BJ (cell line): Measurements from ENCODE around the gene SMYD3. TPM values are rescaled to one million over a fixed set of nuclear protein-coding genes. Genes with fewer than 3 reads are reported as not detected.

Experiments
- CTCF ChIA-PET: fragments of 350-600 bp; formaldehyde crosslinking; extraction: SDS; loops from one replicate; lab custom pipeline; 2021; ENCODE audit warnings: antibody characterized with exemption, inconsistent platforms; lab: Yijun Ruan, JAX
- POLR2A ChIA-PET: fragments of 300-600 bp; sonication (Branson Sonifier 250); formaldehyde crosslinking; extraction: SDS; loops from one replicate; lab custom pipeline; 2021; ENCODE audit warnings: antibody characterized with exemption; lab: Charles Lee
- DNase-seq: peaks from one replicate; pipeline ENCODE4 v3.0.0-alpha.2; 2011; ENCODE audit warnings: low read depth
- H3K27me3 ChIP-seq: 2 replicates; pipeline ENCODE4 v1.6.0; 2011; ENCODE audit warnings: low read length; ENCODE audit not compliant: control insufficient read depth, insufficient read depth
- H3K36me3 ChIP-seq: 2 replicates; pipeline ENCODE4 v1.5.1; 2011; ENCODE audit warnings: low read length; ENCODE audit not compliant: control insufficient read depth, insufficient read depth
- H3K4me3 ChIP-seq: 2 replicates; pipeline ENCODE4 v1.5.1; 2011; ENCODE audit warnings: low read depth, mild to moderate bottlenecking, control low read depth, low read length
- CTCF ChIP-seq: IDR thresholded peaks from 2 replicates; pipeline ENCODE4 v1.5.1; 2011; ENCODE audit warnings: low read depth, mild to moderate bottlenecking, control low read depth, inconsistent platforms, low read length, moderate library complexity; ENCODE audit not compliant: insufficient read depth
- polyA plus RNA-seq: library from polyadenylated mRNA; depleted of rRNA; stranded (reverse); fragments of >200 nt; gene quantifications from 2 replicates; pipeline ENCODE4 v1.2.3, GENCODE V29; 2011

SMYD3 gene
- polyA plus RNA-seq, 1 experiment = 26.1 TPM

GRCh38 chr1:245939756-245940345 lies 567.2 kb downstream of the SMYD3 start:
- H3K27me3 ChIP-seq = no peaks in the 10 kb centered on the region
- TF ChIP-seq CTCF = no peak
- ChIA-PET POLR2A (no interaction called here), CTCF (no interaction called here)
- H3K4me3 ChIP-seq = no peak overlapping the region
- DNase-seq = no peak
- no peaks in the 10 kb centered on the region for H3K36me3 ChIP-seq

- Histone ChIP-seq H3K36me3 (no peaks in the 10 kb centered on the region), H3K27me3 (no peaks in the 10 kb centered on the region), H3K4me3 (no peak overlapping the region)
- CTCF ChIA-PET = no interaction called here
- no peak for DNase-seq
- no peak for TF ChIP-seq CTCF
- POLR2A ChIA-PET = no interaction called here
Observed at GRCh38 chr1:245938046-245938435, 569.0 kb downstream of the SMYD3 start.

- ChIA-PET CTCF (no interaction called here), POLR2A (no interaction called here)
- DNase-seq = no peak
Observed at GRCh38 chr1:245937316-245938045, 569.6 kb downstream of the SMYD3 start.

GRCh38 chr1:245934409-245934808 lies 572.7 kb downstream of the SMYD3 start:
- CTCF ChIA-PET = no interaction called here
- no peak for DNase-seq
- Histone ChIP-seq H3K36me3 (no peaks in the 10 kb centered on the region), H3K27me3 (no peaks in the 10 kb centered on the region), H3K4me3 (no peak overlapping the region)
- POLR2A ChIA-PET = no interaction called here
- no peak for TF ChIP-seq CTCF

More at GRCh38 chr1:245937316-245938045, 569.6 kb downstream of the SMYD3 start:
- no peak for TF ChIP-seq CTCF
- Histone ChIP-seq H3K27me3 (no peaks in the 10 kb centered on the region), H3K4me3 (no peak overlapping the region), H3K36me3 (no peaks in the 10 kb centered on the region)

GRCh38 chr1:245933431-245934045 lies 573.5 kb downstream of the SMYD3 start:
- no peak for DNase-seq
- POLR2A ChIA-PET = no interaction called here
- CTCF ChIA-PET = no interaction called here
- Histone ChIP-seq H3K27me3 (no peaks in the 10 kb centered on the region), H3K36me3 (no peaks in the 10 kb centered on the region), H3K4me3 (no peak overlapping the region)
- TF ChIP-seq CTCF = no peak
